K562 (cell line): ENCODE measurements around the gene APC2. TPM values are rescaled to one million over a fixed set of nuclear protein-coding genes. Genes with fewer than 3 reads are reported as not detected.

ENCODE experiments used
- CAMTA2 ChIP-seq: fragments of 250-450 bp; sonication (Bioruptor Pico); conservative IDR thresholded peaks from 2 replicates; pipeline ENCODE4 v1.5.1; 2022
- KLF10 ChIP-seq: fragments of 250-450 bp; sonication (Bioruptor Pico); IDR thresholded peaks from 2 replicates; pipeline ENCODE4 v1.6.1; 2021; ENCODE audit warnings: matching md5 sums
- MTA2 ChIP-seq: fragments of 450-650 bp; IDR thresholded peaks from 2 replicates; pipeline ENCODE4 v1.6.1; 2016; ENCODE audit warnings: low read depth
- SAFB ChIP-seq: fragments of 200-400 bp; formaldehyde crosslinking; IDR thresholded peaks from 2 replicates; pipeline ENCODE4 v1.6.1; 2017; ENCODE audit warnings: low read depth, low read length, borderline replicate concordance
- STAG1 ChIP-seq: sonication (generic); formaldehyde crosslinking; IDR thresholded peaks from 2 replicates; pipeline ENCODE4 v1.5.0; 2020; ENCODE audit warnings: missing genetic modification reagents, borderline replicate concordance
- ZC3H4 ChIP-seq: sonication (generic); formaldehyde crosslinking; IDR thresholded peaks from 2 replicates; pipeline ENCODE4 v1.9.0; 2021; ENCODE audit warnings: missing genetic modification reagents, borderline replicate concordance
- ZNF174 ChIP-seq: fragments of 250-450 bp; sonication (Bioruptor Pico); IDR thresholded peaks from 2 replicates; pipeline ENCODE4 v1.4.0; 2020; ENCODE audit warnings: mild to moderate bottlenecking
- polyA plus RNA-seq, 8 experiments: library from polyadenylated mRNA; depleted of rRNA in 4 of 8; stranded (reverse) in 5 of 8; unstranded in 3 of 8; fragments of >200 nt; fragmentation: Nextera tagmentation in 2 of 8; fragmentation: Illumina TruSeq in 1 of 8; extraction: Ambion mirVana in 2 of 8; extraction: Trizol in 1 of 8; gene quantifications; 2 replicates each; pipeline versions ENCODE4 v1.2.1 to v1.2.3, GENCODE V29; 2011 to 2014; ENCODE audit warnings: inconsistent platforms in 1 of 8, missing spikeins in 1 of 8
- total RNA-seq, 7 experiments: library from RNA; depleted of rRNA in 6 of 7; stranded (reverse); fragments of >200 nt in 6 of 7; fragmentation: Illumina TruSeq in 2 of 7; extraction: Trizol in 2 of 7; gene quantifications; 2 replicates each; pipeline versions ENCODE4 v1.2.1 to v1.2.3, GENCODE V29; 2011 to 2021; ENCODE audit warnings: low replicate concordance in 1 of 7
- TF ChIP-seq, protein P1 (sequence below): fragments of 250-450 bp; sonication (Bioruptor Pico); IDR thresholded peaks from 2 replicates; pipeline ENCODE4 v1.8.0; 2022; ENCODE audit warnings: inconsistent platforms, mild to moderate bottlenecking, moderate library complexity, borderline replicate concordance
- TF ChIP-seq, protein P2 (sequence below): sonication (generic); formaldehyde crosslinking; IDR thresholded peaks from 2 replicates; pipeline ENCODE4 v1.5.0; 2020; ENCODE audit warnings: missing genetic modification reagents
- TF ChIP-seq, protein P3 (sequence below): sonication (generic); formaldehyde crosslinking; IDR thresholded peaks from 2 replicates; pipeline ENCODE4 v1.9.0; 2022; ENCODE audit warnings: mild to moderate bottlenecking, missing genetic modification reagents
- TF ChIP-seq, protein P4 (sequence below), 2 experiments: fragments of 150-350 bp in 1 of 2; IDR thresholded peaks; 2 replicates each; pipeline ENCODE4 v1.6.1; 2012 to 2016; ENCODE audit warnings: low read depth in 2 of 2, low read length in 2 of 2, mild to moderate bottlenecking in 1 of 2, moderate library complexity in 1 of 2
- TF ChIP-seq, protein P5 (sequence below): sonication (generic); formaldehyde crosslinking; IDR thresholded peaks from 2 replicates; pipeline ENCODE4 v1.8.1; 2023; ENCODE audit warnings: mild to moderate bottlenecking, missing genetic modification reagents
- TF ChIP-seq, protein P6 (sequence below): fragments of 450-650 bp; IDR thresholded peaks from 2 replicates; pipeline ENCODE4 v1.7.0; 2016; ENCODE audit warnings: borderline replicate concordance
- TF ChIP-seq, protein P7 (sequence below): fragments of 450-650 bp; formaldehyde crosslinking; IDR thresholded peaks from 2 replicates; pipeline ENCODE4 v1.4.0; 2020; ENCODE audit warnings: mild to moderate bottlenecking, moderate library complexity
- TF ChIP-seq, protein P8 (sequence below): IDR thresholded peaks from 2 replicates; pipeline ENCODE4 v1.6.1; 2011; ENCODE audit not compliant: insufficient read length; ENCODE audit errors: extremely low read depth

The APC2 gene
- total and polyA plus RNA-seq, 9 of the 15 experiments (the other 6 are each of a cell fraction or from before 2014, with no cell fraction given), result 0.01 to 0.40 (median 0.05) TPM; not detected in 3

DNA sequence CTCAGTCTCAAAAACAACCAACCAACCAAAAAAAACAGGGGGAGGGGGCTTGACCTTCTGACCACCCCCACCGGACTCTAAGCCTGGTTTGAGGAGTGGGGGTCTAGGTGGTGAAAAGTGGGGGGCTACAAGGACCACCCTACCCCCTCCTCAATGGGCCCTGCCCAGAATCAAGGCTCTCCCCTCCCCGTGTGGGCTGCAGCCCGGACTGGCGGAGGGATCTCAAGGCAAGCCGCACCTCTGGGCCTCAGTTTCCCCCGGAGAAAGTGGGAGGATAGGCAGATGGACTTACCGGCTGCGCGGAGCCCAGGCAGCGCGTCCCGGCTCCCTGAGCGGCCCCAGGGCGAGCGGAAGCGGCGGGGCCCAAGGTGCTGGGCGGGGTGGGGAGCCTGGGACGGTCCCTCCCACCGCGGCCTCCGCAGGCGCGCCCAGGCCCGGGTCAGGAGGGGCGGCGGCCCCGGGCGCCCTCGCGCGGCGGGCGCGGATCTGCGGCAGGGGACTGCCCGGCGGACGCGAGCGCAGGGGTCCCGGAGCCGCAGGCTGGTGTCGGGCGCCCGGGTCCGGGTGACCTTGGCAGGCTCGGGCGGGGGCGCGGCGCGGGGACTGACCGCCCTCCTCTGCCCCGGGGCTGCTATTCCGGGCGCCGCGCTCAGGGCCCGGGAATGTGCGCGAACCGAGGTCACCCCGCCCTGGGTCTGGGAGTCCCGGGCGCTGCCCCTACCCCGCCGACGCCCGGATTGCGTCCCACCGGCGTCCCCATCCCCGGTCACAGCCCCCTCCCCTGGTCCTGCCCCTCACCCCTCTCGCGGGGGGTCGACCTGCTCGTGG, 63.0 kb downstream of the APC2 start, which contains the start of gene ADAMTSL5 (continued):
- TF ChIP-seq, protein P1, sequence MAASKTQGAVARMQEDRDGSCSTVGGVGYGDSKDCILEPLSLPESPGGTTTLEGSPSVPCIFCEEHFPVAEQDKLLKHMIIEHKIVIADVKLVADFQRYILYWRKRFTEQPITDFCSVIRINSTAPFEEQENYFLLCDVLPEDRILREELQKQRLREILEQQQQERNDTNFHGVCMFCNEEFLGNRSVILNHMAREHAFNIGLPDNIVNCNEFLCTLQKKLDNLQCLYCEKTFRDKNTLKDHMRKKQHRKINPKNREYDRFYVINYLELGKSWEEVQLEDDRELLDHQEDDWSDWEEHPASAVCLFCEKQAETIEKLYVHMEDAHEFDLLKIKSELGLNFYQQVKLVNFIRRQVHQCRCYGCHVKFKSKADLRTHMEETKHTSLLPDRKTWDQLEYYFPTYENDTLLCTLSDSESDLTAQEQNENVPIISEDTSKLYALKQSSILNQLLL (CRISPR knock-in tag), result no peak
- TF ChIP-seq, protein P2, sequence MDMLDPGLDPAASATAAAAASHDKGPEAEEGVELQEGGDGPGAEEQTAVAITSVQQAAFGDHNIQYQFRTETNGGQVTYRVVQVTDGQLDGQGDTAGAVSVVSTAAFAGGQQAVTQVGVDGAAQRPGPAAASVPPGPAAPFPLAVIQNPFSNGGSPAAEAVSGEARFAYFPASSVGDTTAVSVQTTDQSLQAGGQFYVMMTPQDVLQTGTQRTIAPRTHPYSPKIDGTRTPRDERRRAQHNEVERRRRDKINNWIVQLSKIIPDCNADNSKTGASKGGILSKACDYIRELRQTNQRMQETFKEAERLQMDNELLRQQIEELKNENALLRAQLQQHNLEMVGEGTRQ (CRISPR knock-in tag), result no peak
- TF ChIP-seq ZNF174 (CRISPR knock-in tag), result no peak
- no peak for TF ChIP-seq MTA2
- TF ChIP-seq STAG1, result no peak
- TF ChIP-seq, protein P3, sequence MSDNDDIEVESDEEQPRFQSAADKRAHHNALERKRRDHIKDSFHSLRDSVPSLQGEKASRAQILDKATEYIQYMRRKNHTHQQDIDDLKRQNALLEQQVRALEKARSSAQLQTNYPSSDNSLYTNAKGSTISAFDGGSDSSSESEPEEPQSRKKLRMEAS (CRISPR knock-in tag), result peak; percentile 55
- TF ChIP-seq KLF10, result no peak
- TF ChIP-seq, protein P4, sequence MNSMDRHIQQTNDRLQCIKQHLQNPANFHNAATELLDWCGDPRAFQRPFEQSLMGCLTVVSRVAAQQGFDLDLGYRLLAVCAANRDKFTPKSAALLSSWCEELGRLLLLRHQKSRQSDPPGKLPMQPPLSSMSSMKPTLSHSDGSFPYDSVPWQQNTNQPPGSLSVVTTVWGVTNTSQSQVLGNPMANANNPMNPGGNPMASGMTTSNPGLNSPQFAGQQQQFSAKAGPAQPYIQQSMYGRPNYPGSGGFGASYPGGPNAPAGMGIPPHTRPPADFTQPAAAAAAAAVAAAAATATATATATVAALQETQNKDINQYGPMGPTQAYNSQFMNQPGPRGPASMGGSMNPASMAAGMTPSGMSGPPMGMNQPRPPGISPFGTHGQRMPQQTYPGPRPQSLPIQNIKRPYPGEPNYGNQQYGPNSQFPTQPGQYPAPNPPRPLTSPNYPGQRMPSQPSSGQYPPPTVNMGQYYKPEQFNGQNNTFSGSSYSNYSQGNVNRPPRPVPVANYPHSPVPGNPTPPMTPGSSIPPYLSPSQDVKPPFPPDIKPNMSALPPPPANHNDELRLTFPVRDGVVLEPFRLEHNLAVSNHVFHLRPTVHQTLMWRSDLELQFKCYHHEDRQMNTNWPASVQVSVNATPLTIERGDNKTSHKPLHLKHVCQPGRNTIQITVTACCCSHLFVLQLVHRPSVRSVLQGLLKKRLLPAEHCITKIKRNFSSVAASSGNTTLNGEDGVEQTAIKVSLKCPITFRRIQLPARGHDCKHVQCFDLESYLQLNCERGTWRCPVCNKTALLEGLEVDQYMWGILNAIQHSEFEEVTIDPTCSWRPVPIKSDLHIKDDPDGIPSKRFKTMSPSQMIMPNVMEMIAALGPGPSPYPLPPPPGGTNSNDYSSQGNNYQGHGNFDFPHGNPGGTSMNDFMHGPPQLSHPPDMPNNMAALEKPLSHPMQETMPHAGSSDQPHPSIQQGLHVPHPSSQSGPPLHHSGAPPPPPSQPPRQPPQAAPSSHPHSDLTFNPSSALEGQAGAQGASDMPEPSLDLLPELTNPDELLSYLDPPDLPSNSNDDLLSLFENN (IDR thresholded peaks at IDR 0.05; ENCODE audit: low read depth in 2 of 2, low read length in 2 of 2), result no peak
- TF ChIP-seq CAMTA2, result no peak
- TF ChIP-seq, protein P5, sequence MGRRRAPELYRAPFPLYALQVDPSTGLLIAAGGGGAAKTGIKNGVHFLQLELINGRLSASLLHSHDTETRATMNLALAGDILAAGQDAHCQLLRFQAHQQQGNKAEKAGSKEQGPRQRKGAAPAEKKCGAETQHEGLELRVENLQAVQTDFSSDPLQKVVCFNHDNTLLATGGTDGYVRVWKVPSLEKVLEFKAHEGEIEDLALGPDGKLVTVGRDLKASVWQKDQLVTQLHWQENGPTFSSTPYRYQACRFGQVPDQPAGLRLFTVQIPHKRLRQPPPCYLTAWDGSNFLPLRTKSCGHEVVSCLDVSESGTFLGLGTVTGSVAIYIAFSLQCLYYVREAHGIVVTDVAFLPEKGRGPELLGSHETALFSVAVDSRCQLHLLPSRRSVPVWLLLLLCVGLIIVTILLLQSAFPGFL (CRISPR knock-in tag), result no peak
- TF ChIP-seq, protein P6, sequence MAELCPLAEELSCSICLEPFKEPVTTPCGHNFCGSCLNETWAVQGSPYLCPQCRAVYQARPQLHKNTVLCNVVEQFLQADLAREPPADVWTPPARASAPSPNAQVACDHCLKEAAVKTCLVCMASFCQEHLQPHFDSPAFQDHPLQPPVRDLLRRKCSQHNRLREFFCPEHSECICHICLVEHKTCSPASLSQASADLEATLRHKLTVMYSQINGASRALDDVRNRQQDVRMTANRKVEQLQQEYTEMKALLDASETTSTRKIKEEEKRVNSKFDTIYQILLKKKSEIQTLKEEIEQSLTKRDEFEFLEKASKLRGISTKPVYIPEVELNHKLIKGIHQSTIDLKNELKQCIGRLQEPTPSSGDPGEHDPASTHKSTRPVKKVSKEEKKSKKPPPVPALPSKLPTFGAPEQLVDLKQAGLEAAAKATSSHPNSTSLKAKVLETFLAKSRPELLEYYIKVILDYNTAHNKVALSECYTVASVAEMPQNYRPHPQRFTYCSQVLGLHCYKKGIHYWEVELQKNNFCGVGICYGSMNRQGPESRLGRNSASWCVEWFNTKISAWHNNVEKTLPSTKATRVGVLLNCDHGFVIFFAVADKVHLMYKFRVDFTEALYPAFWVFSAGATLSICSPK, result 0 out of 2 replicates have a peak, but pooled peaks have one; percentile 65
- TF ChIP-seq ZC3H4 (CRISPR knock-in tag), result no peak
- no peak for TF ChIP-seq SAFB
- TF ChIP-seq, protein P7, sequence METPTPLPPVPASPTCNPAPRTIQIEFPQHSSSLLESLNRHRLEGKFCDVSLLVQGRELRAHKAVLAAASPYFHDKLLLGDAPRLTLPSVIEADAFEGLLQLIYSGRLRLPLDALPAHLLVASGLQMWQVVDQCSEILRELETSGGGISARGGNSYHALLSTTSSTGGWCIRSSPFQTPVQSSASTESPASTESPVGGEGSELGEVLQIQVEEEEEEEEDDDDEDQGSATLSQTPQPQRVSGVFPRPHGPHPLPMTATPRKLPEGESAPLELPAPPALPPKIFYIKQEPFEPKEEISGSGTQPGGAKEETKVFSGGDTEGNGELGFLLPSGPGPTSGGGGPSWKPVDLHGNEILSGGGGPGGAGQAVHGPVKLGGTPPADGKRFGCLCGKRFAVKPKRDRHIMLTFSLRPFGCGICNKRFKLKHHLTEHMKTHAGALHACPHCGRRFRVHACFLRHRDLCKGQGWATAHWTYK, result no peak
- TF ChIP-seq, protein P8, sequence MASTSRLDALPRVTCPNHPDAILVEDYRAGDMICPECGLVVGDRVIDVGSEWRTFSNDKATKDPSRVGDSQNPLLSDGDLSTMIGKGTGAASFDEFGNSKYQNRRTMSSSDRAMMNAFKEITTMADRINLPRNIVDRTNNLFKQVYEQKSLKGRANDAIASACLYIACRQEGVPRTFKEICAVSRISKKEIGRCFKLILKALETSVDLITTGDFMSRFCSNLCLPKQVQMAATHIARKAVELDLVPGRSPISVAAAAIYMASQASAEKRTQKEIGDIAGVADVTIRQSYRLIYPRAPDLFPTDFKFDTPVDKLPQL, result no peak
